Measurements from ENCODE around the gene ESRP2.

DNA sequence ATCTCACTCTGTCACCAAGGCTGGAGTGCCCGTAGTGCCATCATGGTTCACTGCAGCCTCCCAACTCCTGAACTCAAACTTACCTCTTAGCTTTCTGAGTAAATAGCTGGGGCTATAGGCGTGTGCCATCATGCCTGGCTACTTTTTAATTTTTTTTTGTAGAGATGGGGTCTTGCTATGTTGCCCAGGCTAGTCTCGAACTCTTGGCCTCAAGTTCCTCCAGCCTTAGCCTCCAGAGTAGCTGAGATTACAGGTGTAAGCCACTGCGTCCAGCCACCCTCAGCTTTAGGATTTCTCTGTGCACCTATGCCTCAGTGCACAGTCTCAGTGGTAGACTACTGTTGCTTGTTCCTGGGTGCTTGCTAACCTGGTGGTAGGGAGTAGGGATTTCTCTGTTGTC is 33.9 kb upstream of the ESRP2 start:
- TF ChIP-seq, protein P1, sequence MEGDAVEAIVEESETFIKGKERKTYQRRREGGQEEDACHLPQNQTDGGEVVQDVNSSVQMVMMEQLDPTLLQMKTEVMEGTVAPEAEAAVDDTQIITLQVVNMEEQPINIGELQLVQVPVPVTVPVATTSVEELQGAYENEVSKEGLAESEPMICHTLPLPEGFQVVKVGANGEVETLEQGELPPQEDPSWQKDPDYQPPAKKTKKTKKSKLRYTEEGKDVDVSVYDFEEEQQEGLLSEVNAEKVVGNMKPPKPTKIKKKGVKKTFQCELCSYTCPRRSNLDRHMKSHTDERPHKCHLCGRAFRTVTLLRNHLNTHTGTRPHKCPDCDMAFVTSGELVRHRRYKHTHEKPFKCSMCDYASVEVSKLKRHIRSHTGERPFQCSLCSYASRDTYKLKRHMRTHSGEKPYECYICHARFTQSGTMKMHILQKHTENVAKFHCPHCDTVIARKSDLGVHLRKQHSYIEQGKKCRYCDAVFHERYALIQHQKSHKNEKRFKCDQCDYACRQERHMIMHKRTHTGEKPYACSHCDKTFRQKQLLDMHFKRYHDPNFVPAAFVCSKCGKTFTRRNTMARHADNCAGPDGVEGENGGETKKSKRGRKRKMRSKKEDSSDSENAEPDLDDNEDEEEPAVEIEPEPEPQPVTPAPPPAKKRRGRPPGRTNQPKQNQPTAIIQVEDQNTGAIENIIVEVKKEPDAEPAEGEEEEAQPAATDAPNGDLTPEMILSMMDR (conservative IDR thresholded peaks at IDR 0.05; ENCODE audit: low read length): no peak
- no peak for TF ChIP-seq EZH2phosphoT487 (IDR thresholded peaks at IDR 0.05; ENCODE audit: borderline replicate concordance)
